Large intestine (tissue), 3 donors: ENCODE results near the gene SEC16A. TPM values are rescaled to one million over a fixed set of nuclear protein-coding genes. Genes with fewer than 3 reads are reported as not detected.
"Not testable (repeated sequence)": the region's sequence is repeated elsewhere in the genome, so short reads cannot be mapped to it uniquely, and the experiment has no call there.

Experiments
- DNase-seq, 2 donors: peaks; one replicate each; pipeline versions ENCODE4 v3.0.0 to v3.0.0-alpha.2; 2013
- H3K27ac ChIP-seq: one replicate; pipeline ENCODE4 v1.5.1; 2013; ENCODE audit warnings: low read length
- H3K27me3 ChIP-seq: 2 replicates; pipeline ENCODE4 v1.6.1; 2013; ENCODE audit warnings: low read length; ENCODE audit not compliant: control insufficient read depth, insufficient read depth
- H3K36me3 ChIP-seq: 2 replicates; pipeline ENCODE4 v1.6.1; 2013; ENCODE audit warnings: low read length; ENCODE audit not compliant: control insufficient read depth, insufficient read depth
- H3K4me1 ChIP-seq: one replicate; pipeline ENCODE4 v1.6.1; 2013; ENCODE audit warnings: low read length; ENCODE audit not compliant: control insufficient read depth, insufficient read depth
- H3K4me3 ChIP-seq: one replicate; pipeline ENCODE4 v1.5.1; 2013; ENCODE audit warnings: low read length
- H3K9me3 ChIP-seq: one replicate; pipeline ENCODE4 v1.6.1; 2013; ENCODE audit warnings: mild to moderate bottlenecking, low read depth, low read length, moderate library complexity; ENCODE audit not compliant: control insufficient read depth
- WGBS: methylation state at CpG from one replicate; pipeline ENCODE4 v1.1.5; 2013; ENCODE audit warnings: low lambda C conversion rate; ENCODE audit not compliant: insufficient coverage; 5-methylcytosine and 5-hydroxymethylcytosine counted together
- polyA plus RNA-seq: library from polyadenylated mRNA; unstranded; fragments of 120-200 nt; gene quantifications from one replicate; pipeline ENCODE4 v1.2.1, GENCODE V29; 2013

The SEC16A gene
- polyA plus RNA-seq, 1 donor: 51.4 TPM

- DNase-seq: peak; percentile 88 to 90
- peak within 1 kb of the TSS; percentile 52 for H3K27ac ChIP-seq
- peak within 1 kb of the TSS; percentile 96 for H3K4me3 ChIP-seq
- H3K4me1 ChIP-seq: peaks cover 18% of the 10 kb centered on the region
- no peaks in the 10 kb centered on the region for H3K27me3 ChIP-seq
- H3K9me3 ChIP-seq: no peaks in the 10 kb centered on the region
- WGBS: no CpG with 5 or more reads among the region's 83 CpGs
- H3K36me3 ChIP-seq: peaks cover 44% of the 10 kb centered on the region
Measured at GRCh38 chr9:136410500-136411287, 72.1 kb downstream of the SEC16A start, which contains the start of the genes ENTR1 and PMPCA. Gene ENTR1 (minus strand): TSS chr9:136410614. CDS start chr9:136410397, 217 bp downstream. Gene PMPCA (plus strand): TSS chr9:136410658. CDS start chr9:136410669, 11 bp downstream.

- no peaks in the 10 kb centered on the region for H3K9me3 ChIP-seq
- H3K4me3 ChIP-seq: peak overlapping the region; percentile 58
- no peaks in the 10 kb centered on the region for H3K27me3 ChIP-seq
- WGBS: no CpG with 5 or more reads among the region's 71 CpGs
- no peak overlapping the region for H3K27ac ChIP-seq
- DNase-seq: peak in 1 of 2 donors; percentile 67
- H3K4me1 ChIP-seq: peaks cover 18% of the 10 kb centered on the region
- peaks cover 45% of the 10 kb centered on the region for H3K36me3 ChIP-seq
Measured at GRCh38 chr9:136409557-136410455, 73.0 kb downstream of the SEC16A start.

GRCh38 chr9:136407911-136408310, 74.9 kb downstream of the SEC16A start:
- Histone ChIP-seq H3K4me3 (no peak overlapping the region), H3K9me3 (no peaks in the 10 kb centered on the region), H3K27me3 (no peaks in the 10 kb centered on the region), H3K27ac (no peak overlapping the region), H3K4me1 (peaks cover 18% of the 10 kb centered on the region), H3K36me3 (peaks cover 41% of the 10 kb centered on the region)
- 100% methylated on average over 1 of the region's 7 CpGs for WGBS
- DNase-seq: no peak

GRCh38 chr9:136407061-136407460, 75.8 kb downstream of the SEC16A start:
- not testable (repeated sequence) for H3K9me3 ChIP-seq, H3K27ac ChIP-seq, H3K27me3 ChIP-seq, DNase-seq, H3K4me3 ChIP-seq
- H3K4me1 ChIP-seq: peaks cover 18% of the 10 kb centered on the region
- peaks cover 44% of the 10 kb centered on the region for H3K36me3 ChIP-seq
- no CpG with 5 or more reads among the region's 28 CpGs for WGBS

- not testable (repeated sequence) for H3K27me3 ChIP-seq, H3K4me3 ChIP-seq, H3K27ac ChIP-seq, H3K9me3 ChIP-seq, DNase-seq, H3K4me1 ChIP-seq
- peaks cover 51% of the 10 kb centered on the region for H3K36me3 ChIP-seq
- WGBS: no CpG with 5 or more reads among the region's 10 CpGs
Measured at GRCh38 chr9:136405904-136406303, 76.9 kb downstream of the SEC16A start.

DNA sequence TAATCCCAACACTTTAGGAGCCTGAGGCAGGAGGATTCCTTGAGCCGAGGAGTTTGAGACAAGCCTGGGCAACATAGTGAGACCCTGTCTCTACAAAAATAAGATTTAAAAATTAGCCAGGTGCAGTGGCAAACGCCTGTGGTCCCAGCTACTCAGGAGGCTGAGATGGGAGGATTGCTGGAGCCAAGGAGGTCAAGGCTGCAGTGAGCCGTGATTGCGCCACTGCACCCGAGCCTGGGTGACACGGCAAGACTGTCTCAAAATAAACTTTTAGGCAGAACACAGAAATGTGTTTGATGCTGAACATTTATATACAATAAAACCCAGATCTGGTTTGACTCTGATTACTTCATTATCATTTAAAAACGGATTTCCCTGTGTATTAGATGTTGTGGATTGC, 77.4 kb downstream of the SEC16A start:
- H3K4me3 ChIP-seq: no peak overlapping the region
- no peaks in the 10 kb centered on the region for H3K27me3 ChIP-seq
- H3K27ac ChIP-seq: no peak overlapping the region
- no peak for DNase-seq
- no peaks in the 10 kb centered on the region for H3K9me3 ChIP-seq
- peaks cover 10% of the 10 kb centered on the region for H3K4me1 ChIP-seq
- no CpG with 5 or more reads among the region's 7 CpGs for WGBS
- H3K36me3 ChIP-seq: peaks cover 51% of the 10 kb centered on the region

DNA sequence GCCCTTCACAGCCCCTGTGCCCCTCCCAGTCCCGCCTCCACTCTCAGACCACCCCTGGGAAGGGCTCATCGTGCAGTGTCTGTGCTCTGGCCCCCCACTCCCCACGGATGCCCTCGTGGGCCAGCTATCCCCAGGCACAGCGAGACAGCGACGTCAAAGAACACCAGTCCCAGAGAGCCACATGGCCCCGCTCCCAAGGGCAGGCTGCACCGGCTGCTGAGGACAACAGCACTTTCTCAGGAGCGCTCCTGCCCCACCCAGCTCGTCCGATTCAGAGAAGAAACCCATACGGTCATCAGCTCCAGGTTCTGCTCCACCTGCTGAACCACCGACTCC, 78.1 kb downstream of the SEC16A start:
- Histone ChIP-seq H3K4me3 (no peak overlapping the region), H3K27ac (no peak overlapping the region), H3K4me1 (peaks cover 10% of the 10 kb centered on the region), H3K36me3 (peaks cover 51% of the 10 kb centered on the region), H3K27me3 (no peaks in the 10 kb centered on the region), H3K9me3 (no peaks in the 10 kb centered on the region)
- no peak for DNase-seq
- WGBS: no CpG with 5 or more reads among the region's 14 CpGs

DNA sequence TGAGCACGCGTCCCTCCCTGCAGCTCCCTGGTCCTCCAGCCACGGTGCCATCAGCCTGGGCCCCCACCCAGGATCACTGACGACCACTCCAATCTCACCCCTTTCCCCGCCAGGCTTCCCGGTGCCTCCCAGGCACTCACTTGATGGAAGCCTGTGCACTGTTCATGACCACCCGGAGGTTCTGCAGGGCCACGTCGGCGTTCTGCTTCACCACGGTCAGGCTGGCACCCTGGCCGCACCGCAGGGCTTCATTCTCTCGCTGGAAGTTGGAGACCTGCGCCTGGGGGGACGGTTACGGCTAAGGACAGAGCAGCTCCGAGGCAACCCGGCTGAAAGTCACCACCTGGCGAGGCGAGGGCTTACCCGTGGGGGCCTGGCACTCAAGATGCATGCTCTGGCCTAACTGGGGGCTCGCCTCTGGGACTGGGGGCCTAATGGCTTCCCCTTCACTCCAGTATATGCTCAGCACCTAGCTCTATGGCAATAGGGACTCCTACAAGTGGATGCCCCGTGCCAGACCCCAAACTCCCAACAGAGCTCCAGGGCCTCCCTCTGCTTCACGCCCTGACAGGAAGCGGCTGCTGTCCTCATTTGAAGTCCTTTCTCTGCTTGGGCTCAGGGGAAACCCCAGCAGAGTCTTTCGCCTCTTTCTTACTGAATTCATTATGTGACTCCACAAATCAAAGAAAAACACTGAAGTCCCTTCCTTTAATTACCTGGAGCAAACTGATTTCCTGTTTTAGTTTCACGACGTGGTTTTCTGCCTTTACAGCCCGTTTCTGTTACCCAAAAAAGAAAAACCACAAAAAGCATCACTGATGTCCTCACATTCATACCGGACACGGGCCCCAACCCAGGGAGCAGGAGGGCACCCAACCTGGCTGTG, 78.7 kb downstream of the SEC16A start:
- Histone ChIP-seq H3K27me3 (no peaks in the 10 kb centered on the region), H3K36me3 (peaks cover 51% of the 10 kb centered on the region), H3K9me3 (peaks cover 4% of the 10 kb centered on the region), H3K4me3 (no peak overlapping the region), H3K4me1 (peaks cover 8% of the 10 kb centered on the region), H3K27ac (no peak overlapping the region)
- 96% methylated on average over 3 of the region's 32 CpGs for WGBS
- DNase-seq: no peak

- H3K4me1 ChIP-seq: peaks cover 14% of the 10 kb centered on the region
- peaks cover 51% of the 10 kb centered on the region for H3K36me3 ChIP-seq
- no CpG with 5 or more reads among the region's 5 CpGs for WGBS
- H3K9me3 ChIP-seq: peaks cover 4% of the 10 kb centered on the region
- H3K27me3 ChIP-seq: no peaks in the 10 kb centered on the region
- H3K4me3 ChIP-seq: no peak overlapping the region
- no peak overlapping the region for H3K27ac ChIP-seq
- no peak for DNase-seq
Measured at GRCh38 chr9:136403538-136403914, 79.3 kb downstream of the SEC16A start.

GRCh38 chr9:136402067-136402466, 80.8 kb downstream of the SEC16A start:
- WGBS: no CpG with 5 or more reads among the region's 13 CpGs
- no peak for DNase-seq
- peaks cover 4% of the 10 kb centered on the region for H3K9me3 ChIP-seq
- H3K36me3 ChIP-seq: peaks cover 57% of the 10 kb centered on the region
- H3K27me3 ChIP-seq: no peaks in the 10 kb centered on the region
- peaks cover 17% of the 10 kb centered on the region for H3K4me1 ChIP-seq
- H3K4me3 ChIP-seq: no peak overlapping the region
- no peak overlapping the region for H3K27ac ChIP-seq
